ENCODE measurements around the gene IZUMO1.
"Not testable (repeated sequence)": the region's sequence is repeated elsewhere in the genome, so short reads cannot be mapped to it uniquely, and the experiment has no call there.

IZUMO1 gene

GRCh38 chr19:48746738-48747575 is at the start of gene IZUMO1:
IZUMO1 (minus strand) TSS chr19:48746909; CDS start chr19:48745859, 1,050 bp downstream.
- peak; percentile 95 for DNase-seq (ENCODE audit: low read depth, low spot score)

- DNase-seq (ENCODE audit: low read depth, low spot score), result no peak
Measured at GRCh38 chr19:48795685-48796070, 49.0 kb upstream of the IZUMO1 start.

- peak; percentile 97 for DNase-seq (ENCODE audit: low read depth, low spot score)
Measured at GRCh38 chr19:48795055-48795684, 48.5 kb upstream of the IZUMO1 start.

- DNase-seq (ENCODE audit: low read depth, low spot score), result no peak
Measured at GRCh38 chr19:48794291-48794690, 47.6 kb upstream of the IZUMO1 start.

GRCh38 chr19:48793271-48793670 is 46.6 kb upstream of the IZUMO1 start:
- DNase-seq (ENCODE audit: low read depth, low spot score), result no peak

GRCh38 chr19:48787331-48787730 is 40.6 kb upstream of the IZUMO1 start:
- DNase-seq (ENCODE audit: low read depth, low spot score), result not testable (repeated sequence)

- not testable (repeated sequence) for DNase-seq (ENCODE audit: low read depth, low spot score)
Measured at GRCh38 chr19:48786422-48786821, 39.7 kb upstream of the IZUMO1 start.

GRCh38 chr19:48784527-48784926 is 37.8 kb upstream of the IZUMO1 start:
- no peak for DNase-seq (ENCODE audit: low read depth, low spot score)

- no peak for DNase-seq (ENCODE audit: low read depth, low spot score)
Measured at GRCh38 chr19:48780631-48781391, 34.1 kb upstream of the IZUMO1 start.

- DNase-seq (ENCODE audit: low read depth, low spot score), result no peak
Measured at GRCh38 chr19:48779636-48780035, 32.9 kb upstream of the IZUMO1 start.

- no peak for DNase-seq (ENCODE audit: low read depth, low spot score)
Measured at GRCh38 chr19:48777720-48778119, 31.0 kb upstream of the IZUMO1 start.

GRCh38 chr19:48777139-48777538 is 30.4 kb upstream of the IZUMO1 start:
- DNase-seq (ENCODE audit: low read depth, low spot score), result no peak

GRCh38 chr19:48772503-48772953 is 25.8 kb upstream of the IZUMO1 start:
- no peak for DNase-seq (ENCODE audit: low read depth, low spot score)

GRCh38 chr19:48770734-48771472 is 24.2 kb upstream of the IZUMO1 start:
- DNase-seq (ENCODE audit: low read depth, low spot score), result no peak

GRCh38 chr19:48770266-48770665 is 23.6 kb upstream of the IZUMO1 start:
- DNase-seq (ENCODE audit: low read depth, low spot score), result peak; percentile 77

GRCh38 chr19:48768994-48769713 is 22.4 kb upstream of the IZUMO1 start:
- no peak for DNase-seq (ENCODE audit: low read depth, low spot score)

GRCh38 chr19:48768171-48768753 is 21.6 kb upstream of the IZUMO1 start:
- DNase-seq (ENCODE audit: low read depth, low spot score), result not testable (repeated sequence)

GRCh38 chr19:48765816-48766215 is 19.1 kb upstream of the IZUMO1 start:
- DNase-seq (ENCODE audit: low read depth, low spot score), result not testable (repeated sequence)

- DNase-seq (ENCODE audit: low read depth, low spot score), result no peak
Measured at GRCh38 chr19:48760504-48761205, 13.9 kb upstream of the IZUMO1 start.

GRCh38 chr19:48757741-48758144 is 11.0 kb upstream of the IZUMO1 start:
- no peak for DNase-seq (ENCODE audit: low read depth, low spot score)
